Activated CD4-positive, alpha-beta memory T cell treated with anti-CD3 and anti-CD28 coated beads, Interleukin-2, amount 10 ng/mL, durations not matched to agents 7 days and 5 days (primary cell): ENCODE measurements around the gene BCLAF3. TPM values are rescaled to one million over a fixed set of nuclear protein-coding genes. Genes with fewer than 3 reads are reported as not detected.

ENCODE experiments used
- CTCF ChIA-PET: fragments of 350-600 bp; sonication (Branson Sonifier 250); formaldehyde crosslinking; loops from one replicate; lab custom pipeline; 2021; ENCODE audit warnings: antibody characterized with exemption, inconsistent platforms; lab: Charles Lee
- POLR2A ChIA-PET: fragments of 350-600 bp; sonication (Branson Sonifier 250); formaldehyde crosslinking; loops from one replicate; lab custom pipeline; 2021; ENCODE audit warnings: antibody characterized with exemption; lab: Charles Lee
- DNase-seq: peaks from one replicate; pipeline ENCODE4 v3.0.0-alpha.2; 2020
- H3K27ac Mint-ChIP-seq: one replicate; pipeline ENCODE4 v1.8.0; 2021; ENCODE audit warnings: mild to moderate bottlenecking, mixed read lengths
- H3K27me3 Mint-ChIP-seq: one replicate; pipeline ENCODE4 v1.8.0; 2021; ENCODE audit warnings: mixed read lengths
- H3K36me3 Mint-ChIP-seq: one replicate; pipeline ENCODE4 v1.8.0; 2021; ENCODE audit warnings: low read depth, mixed read lengths
- H3K4me1 Mint-ChIP-seq: one replicate; pipeline ENCODE4 v1.8.0; 2021; ENCODE audit warnings: mixed read lengths
- H3K4me3 Mint-ChIP-seq: one replicate; pipeline ENCODE4 v1.8.0; 2021; ENCODE audit warnings: mild to moderate bottlenecking, mixed read lengths
- H3K9me3 Mint-ChIP-seq: one replicate; pipeline ENCODE4 v1.8.0; 2021; ENCODE audit warnings: mixed read lengths
- total RNA-seq, 2 experiments: library from RNA; stranded (reverse); gene quantifications; one replicate each; pipeline ENCODE4 v1.2.3, GENCODE V29; 2021

The BCLAF3 gene
- total RNA-seq, 2 experiments from 2014 or later = 8.4 to 8.6 TPM

DNA sequence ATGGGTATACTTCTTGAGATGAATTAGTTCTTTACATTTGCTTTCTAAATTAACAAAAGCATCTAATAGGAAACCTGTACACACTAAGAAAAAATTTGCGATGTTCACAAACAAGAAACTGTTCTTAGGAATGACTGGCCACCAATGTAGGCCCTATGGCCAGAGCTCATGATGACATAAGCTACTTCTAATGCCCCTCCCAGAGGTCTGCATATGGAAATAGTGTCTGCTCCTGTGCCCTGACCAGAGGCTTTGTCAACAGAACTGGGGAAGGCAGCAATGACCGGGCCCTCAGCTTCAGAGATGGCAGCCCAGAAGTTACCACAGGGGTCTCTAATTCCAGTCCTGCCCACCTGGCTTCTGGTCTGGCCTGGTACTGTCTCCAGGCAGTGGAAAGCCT is 15.0 kb upstream of the BCLAF3 start:
- Mint-ChIP-seq H3K9me3 (no peaks in the 10 kb centered on the region), H3K36me3 (no peaks in the 10 kb centered on the region), H3K4me3 (no peak overlapping the region), H3K27me3 (peaks cover 2% of the 10 kb centered on the region), H3K27ac (no peak overlapping the region), H3K4me1 (no peaks in the 10 kb centered on the region)
- no peak for DNase-seq
- POLR2A ChIA-PET = no interaction called here
- CTCF ChIA-PET = no interaction called here

DNA sequence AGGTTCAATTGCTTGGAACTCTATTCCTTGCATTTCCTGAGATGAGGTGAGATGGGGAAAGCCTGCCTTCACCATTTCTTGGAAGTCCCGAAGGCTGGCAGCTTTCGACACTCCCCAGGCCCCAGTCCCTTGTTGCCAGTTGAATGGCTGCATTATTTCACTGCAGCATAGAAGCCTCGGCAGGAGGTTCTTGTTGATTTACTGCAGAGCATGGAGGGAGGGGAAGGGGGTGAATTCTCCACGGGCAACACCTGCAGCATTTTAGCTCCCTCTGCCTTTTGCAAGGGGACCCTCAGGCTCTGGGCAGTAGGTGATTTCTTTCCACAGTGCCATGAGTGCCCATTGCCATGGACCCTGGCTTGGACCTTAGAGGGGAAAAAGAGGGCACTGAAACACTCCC is 10.7 kb upstream of the BCLAF3 start:
- POLR2A ChIA-PET = no interaction called here
- CTCF ChIA-PET = interaction anchor here (1.0 kb wide), 1 partner anchor 8 kb away, joined by 5 read pairs; no protein-coding TSS in a partner anchor
- no peaks in the 10 kb centered on the region for H3K27me3 Mint-ChIP-seq

DNA sequence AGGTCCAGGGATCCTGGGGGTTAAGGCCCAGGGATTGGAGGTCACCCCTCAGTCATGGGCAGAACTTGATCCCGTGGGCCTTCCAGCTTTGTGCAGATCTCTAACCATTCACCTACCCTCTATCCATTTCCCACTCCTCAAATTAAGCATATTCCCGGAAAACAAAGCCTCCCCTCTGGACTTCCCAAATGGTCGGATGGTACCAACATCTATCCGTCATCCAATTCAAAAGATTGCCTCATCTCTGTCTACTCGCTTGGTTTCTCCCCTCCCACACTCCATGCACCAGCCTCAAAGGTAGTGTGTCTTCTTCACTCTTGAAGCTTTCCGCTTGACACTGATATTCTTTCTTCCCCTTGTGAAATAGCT is 473 bp upstream of the BCLAF3 start:
- peak overlapping the region; percentile 79 for H3K4me3 Mint-ChIP-seq
- ChIA-PET CTCF (interaction anchor here (0.8 to 2.5 kb wide), 3 partner anchors 70 to 398 kb away, joined by 3 to 25 read pairs (median 4); no protein-coding TSS in a partner anchor), POLR2A (interaction anchor here (0.8 kb wide), 1 partner anchor 11 kb away, joined by 3 read pairs; no protein-coding TSS in a partner anchor)
- no peak for DNase-seq
- peaks cover 8% of the 10 kb centered on the region for H3K36me3 Mint-ChIP-seq
- H3K4me1 Mint-ChIP-seq = peaks cover 18% of the 10 kb centered on the region
- H3K27ac Mint-ChIP-seq = peak overlapping the region; percentile 83
- H3K9me3 Mint-ChIP-seq = no peaks in the 10 kb centered on the region
- H3K27me3 Mint-ChIP-seq = no peaks in the 10 kb centered on the region

More for the DNA sequence above, 10.7 kb upstream of the BCLAF3 start:
- H3K36me3 Mint-ChIP-seq = no peaks in the 10 kb centered on the region
- H3K4me3 Mint-ChIP-seq = no peak overlapping the region
- no peak overlapping the region for H3K27ac Mint-ChIP-seq
- no peaks in the 10 kb centered on the region for H3K9me3 Mint-ChIP-seq
- no peaks in the 10 kb centered on the region for H3K4me1 Mint-ChIP-seq
- DNase-seq = no peak

DNA sequence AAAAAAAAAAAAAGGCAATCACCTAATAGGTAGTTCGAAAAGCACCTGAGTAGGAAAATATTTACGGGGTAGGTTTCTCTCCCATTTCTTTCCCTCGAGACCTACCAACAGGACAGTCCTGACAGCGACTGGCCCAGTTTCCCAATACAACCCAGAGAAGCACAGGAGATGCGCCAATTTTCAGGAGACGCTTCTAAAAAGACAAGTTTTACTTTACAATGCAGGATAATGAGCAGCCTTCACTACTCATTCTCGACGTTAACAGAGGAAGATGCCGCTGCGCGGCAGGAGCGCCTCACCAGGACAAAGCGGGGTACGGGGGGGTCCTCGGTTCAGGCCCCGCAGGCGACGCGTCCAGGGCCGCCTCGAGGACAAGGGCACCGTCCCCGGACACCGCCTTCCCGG is 708 bp downstream of the BCLAF3 start:
- CTCF ChIA-PET = interaction anchor here (0.6 kb wide), 1 partner anchor 58 kb away, joined by 3 read pairs; no protein-coding TSS in a partner anchor
- POLR2A ChIA-PET = no interaction called here
- no peak for DNase-seq
- Mint-ChIP-seq H3K4me3 (peak overlapping the region; percentile 92), H3K27me3 (no peaks in the 10 kb centered on the region), H3K27ac (peak overlapping the region; percentile 71), H3K9me3 (no peaks in the 10 kb centered on the region), H3K36me3 (peaks cover 10% of the 10 kb centered on the region), H3K4me1 (peaks cover 20% of the 10 kb centered on the region)

DNA sequence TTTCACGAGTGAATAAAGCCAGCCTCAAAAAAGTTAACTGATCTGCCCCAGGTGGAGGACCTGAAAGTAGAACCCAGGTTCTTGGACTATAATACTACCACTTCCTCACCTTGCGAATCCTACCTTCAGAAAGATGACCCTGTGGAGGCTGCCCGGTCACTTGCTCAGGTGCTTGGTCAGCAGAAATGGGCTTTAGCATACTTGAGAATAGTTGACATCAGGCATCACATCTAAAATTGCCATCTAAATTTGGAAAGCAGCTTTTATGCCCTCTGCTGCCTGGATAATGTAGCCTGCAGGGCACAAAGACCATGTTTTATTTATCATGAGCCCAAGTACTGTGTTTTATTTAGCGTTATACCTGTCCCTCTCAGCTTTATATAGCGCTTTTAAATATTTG is 3.0 kb downstream of the BCLAF3 start:
- POLR2A ChIA-PET = no interaction called here
- CTCF ChIA-PET = interaction anchor here (1.0 kb wide), 1 partner anchor 83 kb away, joined by 3 read pairs; no protein-coding TSS in a partner anchor
- Mint-ChIP-seq H3K4me1 (peaks cover 16% of the 10 kb centered on the region), H3K27ac (no peak overlapping the region), H3K27me3 (no peaks in the 10 kb centered on the region), H3K9me3 (no peaks in the 10 kb centered on the region), H3K4me3 (no peak overlapping the region), H3K36me3 (peaks cover 10% of the 10 kb centered on the region)
- DNase-seq = no peak

DNA sequence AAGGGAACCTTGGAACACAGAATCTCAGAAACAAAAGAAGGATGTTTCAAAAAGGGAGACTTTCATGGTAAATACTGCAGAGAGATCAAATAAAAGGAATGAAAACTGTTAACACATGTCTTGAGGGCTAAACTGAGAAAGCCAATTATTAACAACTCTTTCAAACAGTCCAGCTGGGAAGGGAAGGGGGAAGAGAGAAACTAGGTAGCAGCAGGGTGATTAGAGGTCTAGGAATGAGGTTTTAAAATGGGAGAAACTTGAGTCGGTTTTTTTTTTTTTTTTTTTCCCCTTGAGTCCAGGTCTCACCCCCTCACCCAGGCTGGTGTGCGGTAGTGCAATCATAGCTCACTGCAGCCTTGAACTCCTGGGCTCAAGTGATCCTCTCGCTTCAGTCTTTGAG is 4.3 kb downstream of the BCLAF3 start:
- CTCF ChIA-PET = interaction anchor here (0.5 kb wide), 1 partner anchor 90 kb away, joined by 3 read pairs; no protein-coding TSS in a partner anchor
- no peak overlapping the region for H3K4me3 Mint-ChIP-seq
- H3K27me3 Mint-ChIP-seq = no peaks in the 10 kb centered on the region
- DNase-seq = no peak
- POLR2A ChIA-PET = no interaction called here
- H3K36me3 Mint-ChIP-seq = peaks cover 12% of the 10 kb centered on the region
- peaks cover 14% of the 10 kb centered on the region for H3K4me1 Mint-ChIP-seq
- no peak overlapping the region for H3K27ac Mint-ChIP-seq
- no peaks in the 10 kb centered on the region for H3K9me3 Mint-ChIP-seq

DNA sequence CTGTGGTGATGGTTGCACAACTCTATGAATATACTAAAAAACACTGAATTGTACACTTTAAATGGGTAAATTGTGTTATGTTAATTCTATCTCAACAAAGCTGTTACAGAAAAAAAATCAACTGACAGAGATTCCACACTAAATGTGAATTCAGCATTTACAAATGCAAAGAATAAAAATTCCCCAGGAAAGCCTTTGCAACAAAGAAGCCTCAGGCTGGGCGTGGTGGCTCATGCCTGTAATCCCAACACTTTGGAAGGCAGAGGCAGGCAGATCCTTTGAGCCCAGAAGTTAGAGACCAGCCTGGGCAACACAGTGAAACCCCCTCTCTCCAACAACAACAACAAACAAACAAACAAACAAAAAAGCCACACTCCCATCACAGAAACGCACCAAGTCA is 8.9 kb downstream of the BCLAF3 start:
- Mint-ChIP-seq H3K27ac (no peak overlapping the region), H3K27me3 (no peaks in the 10 kb centered on the region), H3K4me3 (no peak overlapping the region), H3K9me3 (no peaks in the 10 kb centered on the region), H3K4me1 (peaks cover 17% of the 10 kb centered on the region), H3K36me3 (peaks cover 21% of the 10 kb centered on the region)
- DNase-seq = no peak
- POLR2A ChIA-PET = no interaction called here
- CTCF ChIA-PET = no interaction called here

DNA sequence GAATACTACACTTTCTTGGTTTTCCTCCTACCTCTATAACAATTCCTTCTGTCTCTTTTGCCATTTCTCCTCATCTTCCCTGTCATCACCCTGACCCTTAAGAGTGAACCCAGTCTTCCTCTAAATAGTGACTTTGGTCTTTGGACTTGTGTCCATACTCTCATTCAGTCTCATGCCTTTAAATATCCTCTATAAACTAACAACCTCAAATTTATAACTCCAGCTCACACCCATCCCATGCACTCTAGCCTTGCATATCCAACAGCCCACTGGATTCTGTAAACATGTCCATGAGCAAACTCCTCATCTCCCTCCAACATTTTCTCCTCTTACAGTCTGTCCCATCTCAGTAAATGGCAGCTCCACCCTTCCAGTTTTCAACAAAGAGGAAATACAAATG is 15.0 kb downstream of the BCLAF3 start:
- no peak overlapping the region for H3K4me3 Mint-ChIP-seq
- no peaks in the 10 kb centered on the region for H3K27me3 Mint-ChIP-seq
- H3K4me1 Mint-ChIP-seq = peaks cover 23% of the 10 kb centered on the region
- H3K27ac Mint-ChIP-seq = no peak overlapping the region
- no peak for DNase-seq
- CTCF ChIA-PET = interaction anchor here (1.2 kb wide), 1 partner anchor 404 kb away, joined by 4 read pairs; no protein-coding TSS in a partner anchor
- peaks cover 4% of the 10 kb centered on the region for H3K9me3 Mint-ChIP-seq
- POLR2A ChIA-PET = no interaction called here
- peaks cover 25% of the 10 kb centered on the region for H3K36me3 Mint-ChIP-seq

DNA sequence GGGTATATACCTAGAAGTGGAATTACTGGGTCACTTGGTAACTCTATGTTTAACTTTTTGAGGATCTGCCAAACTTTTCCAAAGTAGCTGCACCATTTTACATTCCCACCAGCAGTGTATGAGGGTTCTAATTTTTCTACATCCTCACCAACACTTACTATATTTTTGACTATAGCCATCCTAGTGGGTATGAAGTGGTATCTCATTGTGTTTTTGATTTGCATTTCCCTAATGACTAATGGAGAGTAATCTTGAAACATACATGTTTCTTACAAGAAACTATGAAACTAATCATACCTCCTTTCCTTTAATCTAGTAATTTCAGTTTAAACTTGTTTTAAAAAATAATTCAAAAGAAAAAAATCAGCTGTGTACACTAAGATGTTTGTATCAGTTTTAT is 17.9 kb downstream of the BCLAF3 start:
- H3K4me3 Mint-ChIP-seq = no peak overlapping the region
- peaks cover 4% of the 10 kb centered on the region for H3K9me3 Mint-ChIP-seq
- H3K4me1 Mint-ChIP-seq = peaks cover 18% of the 10 kb centered on the region
- peaks cover 20% of the 10 kb centered on the region for H3K36me3 Mint-ChIP-seq
- ChIA-PET CTCF (no interaction called here), POLR2A (no interaction called here)
- H3K27me3 Mint-ChIP-seq = no peaks in the 10 kb centered on the region
- H3K27ac Mint-ChIP-seq = no peak overlapping the region
- DNase-seq = no peak

DNA sequence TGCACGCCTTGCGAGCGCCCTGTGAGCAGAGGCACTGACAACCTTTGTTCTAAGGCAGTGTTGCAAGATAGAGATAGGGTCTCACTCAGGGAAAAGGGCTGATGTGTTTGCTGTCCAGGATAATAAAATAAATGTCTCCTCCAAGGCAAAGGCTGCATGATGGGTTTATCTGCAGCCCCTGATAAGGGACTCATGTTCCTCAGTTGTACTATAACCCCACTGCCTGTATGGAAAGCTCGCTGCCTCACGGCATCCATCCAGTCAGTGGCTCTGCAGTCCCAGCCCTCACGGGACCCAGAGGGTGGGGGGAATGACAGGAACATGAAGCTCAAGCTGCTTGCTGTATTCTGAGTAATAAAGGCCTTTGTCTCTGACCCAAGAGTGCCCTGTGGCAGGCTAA is 22.6 kb downstream of the BCLAF3 start:
- no peak overlapping the region for H3K4me3 Mint-ChIP-seq

DNA sequence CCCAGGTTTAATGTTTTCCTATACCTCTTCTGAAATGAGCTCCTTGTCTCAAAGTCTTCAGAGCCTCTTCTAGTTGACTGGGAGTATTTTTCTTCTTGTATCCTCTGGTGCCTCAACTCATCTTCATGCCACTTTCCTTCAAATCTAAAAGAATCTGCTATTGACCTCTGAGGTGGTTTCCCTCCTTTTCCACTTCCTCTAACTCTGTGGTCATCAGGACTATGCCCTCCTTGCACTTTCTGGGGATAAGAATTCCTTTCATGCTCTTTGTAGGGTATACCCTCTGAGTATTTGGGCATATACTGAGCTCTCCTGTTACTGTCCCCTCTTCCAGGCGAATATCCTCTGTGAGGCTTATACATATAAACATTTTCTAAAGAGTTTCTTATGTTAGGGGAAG is 24.8 kb downstream of the BCLAF3 start:
- no peak overlapping the region for H3K27ac Mint-ChIP-seq
- POLR2A ChIA-PET = no interaction called here
- H3K27me3 Mint-ChIP-seq = no peaks in the 10 kb centered on the region
- H3K36me3 Mint-ChIP-seq = peaks cover 31% of the 10 kb centered on the region
- H3K9me3 Mint-ChIP-seq = no peaks in the 10 kb centered on the region
- CTCF ChIA-PET = no interaction called here
- peaks cover 22% of the 10 kb centered on the region for H3K4me1 Mint-ChIP-seq
- no peak for DNase-seq
- no peak overlapping the region for H3K4me3 Mint-ChIP-seq

More for the DNA sequence above, 22.6 kb downstream of the BCLAF3 start:
- ChIA-PET CTCF (no interaction called here), POLR2A (no interaction called here)
- Mint-ChIP-seq H3K27me3 (no peaks in the 10 kb centered on the region), H3K9me3 (no peaks in the 10 kb centered on the region), H3K36me3 (peaks cover 27% of the 10 kb centered on the region), H3K27ac (no peak overlapping the region), H3K4me1 (peaks cover 19% of the 10 kb centered on the region)
- no peak for DNase-seq

DNA sequence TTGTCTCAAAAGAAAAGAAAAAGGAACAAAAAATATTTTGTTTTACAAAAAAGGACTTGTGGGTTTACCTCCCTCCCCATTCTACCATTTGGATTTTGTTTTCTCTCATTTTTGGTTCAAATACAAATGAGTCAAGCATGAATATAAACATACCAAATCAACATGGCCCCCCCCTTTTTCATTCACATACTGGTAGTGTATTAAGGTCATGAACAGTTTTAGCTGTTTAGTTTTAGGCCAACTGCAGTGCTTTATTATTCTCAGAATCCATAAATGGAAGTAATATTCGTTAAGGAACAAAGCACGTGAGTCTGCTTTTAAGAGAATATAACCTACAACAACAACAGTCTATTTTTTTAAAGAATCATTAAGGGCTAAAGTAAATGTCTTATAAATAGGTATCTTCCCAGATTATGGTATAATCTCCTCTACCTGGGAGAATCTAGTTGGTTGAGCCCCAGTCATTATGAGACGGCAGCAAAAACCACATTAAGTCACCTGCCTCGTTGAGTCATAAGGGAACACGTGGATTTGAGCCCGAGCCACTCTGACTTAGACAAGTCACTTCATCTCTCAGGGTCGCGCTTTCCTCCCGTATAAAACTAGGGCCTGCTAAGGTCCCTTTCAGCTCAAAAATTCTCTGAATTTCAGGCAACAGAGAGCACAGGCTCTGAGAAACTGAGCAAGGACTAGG is 26.7 kb downstream of the BCLAF3 start:
- H3K27me3 Mint-ChIP-seq = no peaks in the 10 kb centered on the region
- ChIA-PET CTCF (no interaction called here), POLR2A (no interaction called here)
- peaks cover 24% of the 10 kb centered on the region for H3K4me1 Mint-ChIP-seq
- no peaks in the 10 kb centered on the region for H3K9me3 Mint-ChIP-seq
- H3K27ac Mint-ChIP-seq = no peak overlapping the region
- H3K36me3 Mint-ChIP-seq = peaks cover 31% of the 10 kb centered on the region
- DNase-seq = peak; percentile 43
- no peak overlapping the region for H3K4me3 Mint-ChIP-seq

DNA sequence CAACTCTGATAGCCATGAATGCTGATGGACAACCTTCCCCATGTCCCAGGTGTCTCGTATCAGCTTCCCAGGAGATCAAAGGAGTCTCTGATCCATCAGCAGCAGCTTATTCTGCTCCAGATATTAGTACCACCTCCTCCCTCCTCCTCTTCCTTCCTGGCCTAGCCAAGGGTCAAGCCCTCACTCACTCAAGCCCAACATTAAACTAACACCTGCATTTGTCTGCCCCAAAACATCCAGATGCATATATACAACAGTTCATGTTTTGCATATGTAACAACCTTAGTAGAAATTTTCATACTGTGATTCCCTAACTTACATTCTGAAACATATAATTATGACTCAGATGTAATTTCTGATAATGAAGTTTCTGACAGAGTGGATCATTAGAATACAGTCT is 29.9 kb downstream of the BCLAF3 start:
- Mint-ChIP-seq H3K4me3 (no peak overlapping the region), H3K9me3 (no peaks in the 10 kb centered on the region), H3K36me3 (peaks cover 16% of the 10 kb centered on the region), H3K27me3 (no peaks in the 10 kb centered on the region), H3K4me1 (peaks cover 19% of the 10 kb centered on the region), H3K27ac (no peak overlapping the region)
- no peak for DNase-seq
- POLR2A ChIA-PET = no interaction called here
- CTCF ChIA-PET = no interaction called here
